Measurements from ENCODE around the gene C19orf33. TPM values are rescaled to one million over a fixed set of nuclear protein-coding genes. Genes with fewer than 3 reads are reported as not detected.

C19orf33 gene
- total RNA-seq, 1 donor from 2014 or later = 0.58 TPM

GRCh38 chr19:38319421-38320258 lies 15.6 kb downstream of the C19orf33 start, which contains the start of gene KCNK6:
Gene KCNK6 (plus strand): TSS chr19:38319845. CDS start chr19:38319951, 106 bp downstream.
- Mint-ChIP-seq H3K4me1 (peaks cover 42% of the 10 kb centered on the region), H3K27me3 (no peaks in the 10 kb centered on the region), H3K36me3 (ENCODE audit: low read depth) (peaks cover 3% of the 10 kb centered on the region), H3K9me3 (no peaks in the 10 kb centered on the region), H3K27ac (peak within 1 kb of the TSS; percentile 46), H3K4me3 (peak within 1 kb of the TSS; percentile 84)
- ChIA-PET POLR2A (interaction anchor here (0.6 to 3.1 kb wide), 5 partner anchors 54 to 301 kb away, joined by 3 to 11 read pairs (median 6); partner anchors contain the start of genes PSMD8 and SPINT2), CTCF (interaction anchor here (1.6 kb wide), 1 partner anchor 13 kb away, joined by 5 read pairs; no protein-coding TSS in a partner anchor)
- intact Hi-C loops (cut with micrococcal nuclease) = loop anchor here (5.0 to 10.0 kb wide), 2 partner anchors 412 to 1125 kb away; partner anchors contain the start of genes SIPA1L3, SUPT5H and WDR87
- no peak for TF ChIP-seq CTCF (IDR thresholded peaks at IDR 0.05)
- ATAC-seq (ENCODE audit: low read depth) = no peak
- peak; percentile 48 for DNase-seq

- ChIA-PET POLR2A (interaction anchor here (3.1 kb wide), 1 partner anchor 57 kb away, joined by 11 read pairs; the partner anchor contains the start of gene SPINT2), CTCF (no interaction called here)
- H3K36me3 Mint-ChIP-seq (ENCODE audit: low read depth) = peaks cover 7% of the 10 kb centered on the region
- H3K27me3 Mint-ChIP-seq = no peaks in the 10 kb centered on the region
- peak overlapping the region; percentile 3 for H3K27ac Mint-ChIP-seq
- intact Hi-C loops (cut with micrococcal nuclease) = no loop called here
- TF ChIP-seq CTCF (IDR thresholded peaks at IDR 0.05) = no peak
- ATAC-seq (ENCODE audit: low read depth) = no peak
- H3K4me3 Mint-ChIP-seq = peak overlapping the region; percentile 84
- no peaks in the 10 kb centered on the region for H3K9me3 Mint-ChIP-seq
- no peak for DNase-seq
- peaks cover 38% of the 10 kb centered on the region for H3K4me1 Mint-ChIP-seq
Measured at GRCh38 chr19:38320969-38321339, 16.9 kb downstream of the C19orf33 start.

GRCh38 chr19:38321646-38322196 lies 17.7 kb downstream of the C19orf33 start:
- no peak overlapping the region for H3K27ac Mint-ChIP-seq
- H3K27me3 Mint-ChIP-seq = no peaks in the 10 kb centered on the region
- no peaks in the 10 kb centered on the region for H3K9me3 Mint-ChIP-seq
- DNase-seq (no peak), ATAC-seq (ENCODE audit: low read depth) (no peak)
- peaks cover 8% of the 10 kb centered on the region for H3K36me3 Mint-ChIP-seq (ENCODE audit: low read depth)
- peaks cover 30% of the 10 kb centered on the region for H3K4me1 Mint-ChIP-seq
- peak overlapping the region; percentile 84 for H3K4me3 Mint-ChIP-seq
- ChIA-PET CTCF (no interaction called here), POLR2A (no interaction called here)
- no peak for TF ChIP-seq CTCF (IDR thresholded peaks at IDR 0.05)
- intact Hi-C loops (cut with micrococcal nuclease) = no loop called here

GRCh38 chr19:38323291-38323690 lies 19.2 kb downstream of the C19orf33 start:
- ATAC-seq (ENCODE audit: low read depth) (no peak), DNase-seq (no peak)
- TF ChIP-seq CTCF (IDR thresholded peaks at IDR 0.05) = no peak
- Mint-ChIP-seq H3K27ac (no peak overlapping the region), H3K4me3 (no peak overlapping the region), H3K36me3 (ENCODE audit: low read depth) (peaks cover 22% of the 10 kb centered on the region), H3K4me1 (peaks cover 18% of the 10 kb centered on the region), H3K27me3 (no peaks in the 10 kb centered on the region), H3K9me3 (no peaks in the 10 kb centered on the region)
- POLR2A ChIA-PET = no interaction called here
- intact Hi-C loops (cut with micrococcal nuclease) = no loop called here
- CTCF ChIA-PET = no interaction called here

- DNase-seq = no peak
- Mint-ChIP-seq H3K27me3 (no peaks in the 10 kb centered on the region), H3K4me1 (peaks cover 12% of the 10 kb centered on the region), H3K27ac (no peak overlapping the region), H3K36me3 (ENCODE audit: low read depth) (peaks cover 22% of the 10 kb centered on the region), H3K9me3 (no peaks in the 10 kb centered on the region), H3K4me3 (no peak overlapping the region)
- ATAC-seq (ENCODE audit: low read depth) = no peak
- ChIA-PET POLR2A (no interaction called here), CTCF (no interaction called here)
- intact Hi-C loops (cut with micrococcal nuclease) = no loop called here
- TF ChIP-seq CTCF (IDR thresholded peaks at IDR 0.05) = no peak
Measured at GRCh38 chr19:38324431-38324830, 20.4 kb downstream of the C19orf33 start.
